Gastroesophageal sphincter (tissue), 3 donors: ENCODE measurements around the gene PTPRE.

ENCODE experiments used
- CTCF ChIP-seq, 4 experiments: fragments of 200-600 bp in 2 of 4; fragments of 450-650 bp in 2 of 4; sonication (generic) in 1 of 4; IDR thresholded peaks; one replicate each; pipeline ENCODE4 v1.5.1; 2017 to 2019; ENCODE audit warnings: antibody characterized with exemption in 4 of 4, mild to moderate bottlenecking in 2 of 4, moderate library complexity in 2 of 4
- EP300 ChIP-seq: sonication (generic); formaldehyde crosslinking; IDR thresholded peaks from one replicate; pipeline ENCODE4 v1.6.1; 2017; ENCODE audit warnings: antibody characterized with exemption, mild to moderate bottlenecking

GRCh38 chr10:128130051-128130450 lies 223.1 kb downstream of the PTPRE start:
- no peak for TF ChIP-seq CTCF (IDR thresholded peaks at IDR 0.05)
- no peak for TF ChIP-seq EP300
